ENCODE measurements around the gene NIT1. TPM values are rescaled to one million over a fixed set of nuclear protein-coding genes. Genes with fewer than 3 reads are reported as not detected.

NIT1 gene
- polyA plus RNA-seq, result 80.6 TPM
- long read RNA-seq, donor 1, transcript NIT1-203 (7 exons, 1,362 nt), result major isoform, 9 of 11 reads
- long read RNA-seq, donor 1, partial matches to known transcripts, result 0 of 11 reads
- long read RNA-seq, donor 1, other reads (novel, unspliced or antisense), result 0 of 11 reads
- long read RNA-seq, donor 2, transcript NIT1-203 (7 exons, 1,362 nt), result major isoform, 16 of 61 reads
- long read RNA-seq, donor 2, transcript NIT1-216 (6 exons, 1,351 nt), result minor isoform, 9 of 61 reads
- long read RNA-seq, donor 2, partial matches to known transcripts, result 33 of 61 reads
- long read RNA-seq, donor 2, other reads (novel, unspliced or antisense), result 0 of 61 reads
- long read RNA-seq, donor 3, result 0 reads
- long read RNA-seq, donor 4, partial matches to known transcripts, result 0 of 5 reads
- long read RNA-seq, donor 4, other reads (novel, unspliced or antisense), result 0 of 5 reads
- long read RNA-seq, donor 5, transcript NIT1-203 (7 exons, 1,362 nt), result major isoform, 5 of 11 reads
- long read RNA-seq, donor 5, partial matches to known transcripts, result 0 of 11 reads
- long read RNA-seq, donor 5, other reads (novel, unspliced or antisense), result 0 of 11 reads
- long read RNA-seq, donor 6, transcript NIT1-216 (6 exons, 1,351 nt), result minor isoform, 8 of 49 reads
- long read RNA-seq, donor 6, transcript NIT1-203 (7 exons, 1,362 nt), result major isoform, 14 of 49 reads
- long read RNA-seq, donor 6, partial matches to known transcripts, result 24 of 49 reads
- long read RNA-seq, donor 6, other reads (novel, unspliced or antisense), result 0 of 49 reads
- long read RNA-seq, donor 7, transcript NIT1-203 (7 exons, 1,362 nt), result major isoform, 5 of 8 reads
- long read RNA-seq, donor 7, partial matches to known transcripts, result 0 of 8 reads
- long read RNA-seq, donor 7, other reads (novel, unspliced or antisense), result 0 of 8 reads
- long read RNA-seq, donor 8, transcript NIT1-216 (6 exons, 1,351 nt), result minor isoform, 7 of 37 reads
- long read RNA-seq, donor 8, transcript NIT1-203 (7 exons, 1,362 nt), result major isoform, 20 of 37 reads
- long read RNA-seq, donor 8, partial matches to known transcripts, result 6 of 37 reads
- long read RNA-seq, donor 8, other reads (novel, unspliced or antisense), result 0 of 37 reads
- long read RNA-seq, donor 9, transcript NIT1-203 (7 exons, 1,362 nt), result major isoform, 11 of 19 reads
- long read RNA-seq, donor 9, transcript NIT1-216 (6 exons, 1,351 nt), result minor isoform, 6 of 19 reads
- long read RNA-seq, donor 9, partial matches to known transcripts, result 0 of 19 reads
- long read RNA-seq, donor 9, other reads (novel, unspliced or antisense), result 0 of 19 reads
- long read RNA-seq, donor 10, transcript NIT1-203 (7 exons, 1,362 nt), result major isoform, 15 of 38 reads
- long read RNA-seq, donor 10, partial matches to known transcripts, result 19 of 38 reads
- long read RNA-seq, donor 10, other reads (novel, unspliced or antisense), result 0 of 38 reads
- long read RNA-seq, donor 11, transcript NIT1-203 (7 exons, 1,362 nt), result major isoform, 8 of 21 reads
- long read RNA-seq, donor 11, partial matches to known transcripts, result 0 of 21 reads
- long read RNA-seq, donor 11, other reads (novel, unspliced or antisense), result 7 of 21 reads

GRCh38 chr1:161117759-161118581, at the start of gene NIT1, which contains the start of gene PFDN2:
NIT1 (plus strand) TSS chr1:161118105; CDS start chr1:161118177, 72 bp downstream.
PFDN2 (minus strand) TSS chr1:161118037; CDS start chr1:161118026, 11 bp downstream.
- peaks cover 35% of the 10 kb centered on the region for H3K36me3 ChIP-seq (ENCODE audit: control insufficient read depth, insufficient read depth, low read length)
- H3K9me3 ChIP-seq (ENCODE audit: control insufficient read depth, low read depth, low read length), result no peaks in the 10 kb centered on the region
- H3K27me3 ChIP-seq (ENCODE audit: control insufficient read depth, insufficient read depth, low read length), result no peaks in the 10 kb centered on the region
- DNase-seq, result peak; percentile 91 to 95
- H3K27ac ChIP-seq (ENCODE audit: low read length), result peak within 1 kb of the TSS; percentile 98
- peaks cover 35% of the 10 kb centered on the region for H3K4me1 ChIP-seq (ENCODE audit: control insufficient read depth, insufficient read depth, low read length)
- no CpG with 5 or more reads among the region's 58 CpGs for WGBS (ENCODE audit: insufficient coverage, low lambda C conversion rate)
- peak within 1 kb of the TSS; percentile 93 for H3K4me3 ChIP-seq (ENCODE audit: low read length)

GRCh38 chr1:161068306-161069234, 49.3 kb upstream of the NIT1 start:
- peak overlapping the region; percentile 23 for H3K4me3 ChIP-seq (ENCODE audit: low read length)
- H3K36me3 ChIP-seq (ENCODE audit: control insufficient read depth, insufficient read depth, low read length), result no peaks in the 10 kb centered on the region
- no peak overlapping the region for H3K27ac ChIP-seq (ENCODE audit: low read length)
- DNase-seq, result no peak
- 72% methylated on average over 3 of the region's 10 CpGs for WGBS (ENCODE audit: insufficient coverage, low lambda C conversion rate)
- no peaks in the 10 kb centered on the region for H3K9me3 ChIP-seq (ENCODE audit: control insufficient read depth, low read depth, low read length)
- H3K27me3 ChIP-seq (ENCODE audit: control insufficient read depth, insufficient read depth, low read length), result peaks cover 3% of the 10 kb centered on the region
- H3K4me1 ChIP-seq (ENCODE audit: control insufficient read depth, insufficient read depth, low read length), result no peaks in the 10 kb centered on the region

GRCh38 chr1:161069241-161069640, 48.7 kb upstream of the NIT1 start:
- peak in 1 of 2 donors; percentile 1 for DNase-seq
- H3K4me1 ChIP-seq (ENCODE audit: control insufficient read depth, insufficient read depth, low read length), result no peaks in the 10 kb centered on the region
- 67% methylated on average over 1 of the region's 9 CpGs for WGBS (ENCODE audit: insufficient coverage, low lambda C conversion rate)
- H3K9me3 ChIP-seq (ENCODE audit: control insufficient read depth, low read depth, low read length), result no peaks in the 10 kb centered on the region
- H3K36me3 ChIP-seq (ENCODE audit: control insufficient read depth, insufficient read depth, low read length), result no peaks in the 10 kb centered on the region
- no peak overlapping the region for H3K27ac ChIP-seq (ENCODE audit: low read length)
- H3K4me3 ChIP-seq (ENCODE audit: low read length), result peak overlapping the region; percentile 23
- no peaks in the 10 kb centered on the region for H3K27me3 ChIP-seq (ENCODE audit: control insufficient read depth, insufficient read depth, low read length)

GRCh38 chr1:161069731-161070270, 48.1 kb upstream of the NIT1 start, which contains the start of gene ARHGAP30:
ARHGAP30 (minus strand) TSS chr1:161069891; CDS start chr1:161069624, 267 bp downstream.
- Histone ChIP-seq H3K27ac (ENCODE audit: low read length) (no peak within 1 kb of the TSS), H3K4me1 (ENCODE audit: control insufficient read depth, insufficient read depth, low read length) (no peaks in the 10 kb centered on the region), H3K27me3 (ENCODE audit: control insufficient read depth, insufficient read depth, low read length) (no peaks in the 10 kb centered on the region), H3K9me3 (ENCODE audit: control insufficient read depth, low read depth, low read length) (no peaks in the 10 kb centered on the region), H3K36me3 (ENCODE audit: control insufficient read depth, insufficient read depth, low read length) (no peaks in the 10 kb centered on the region), H3K4me3 (ENCODE audit: low read length) (peak within 1 kb of the TSS; percentile 23)
- WGBS (ENCODE audit: insufficient coverage, low lambda C conversion rate), result no CpG with 5 or more reads among the region's 9 CpGs
- DNase-seq, result peak in 1 of 2 donors; percentile 28

- Histone ChIP-seq H3K27ac (ENCODE audit: low read length) (no peak overlapping the region), H3K36me3 (ENCODE audit: control insufficient read depth, insufficient read depth, low read length) (no peaks in the 10 kb centered on the region), H3K9me3 (ENCODE audit: control insufficient read depth, low read depth, low read length) (no peaks in the 10 kb centered on the region), H3K4me3 (ENCODE audit: low read length) (no peak overlapping the region), H3K27me3 (ENCODE audit: control insufficient read depth, insufficient read depth, low read length) (no peaks in the 10 kb centered on the region), H3K4me1 (ENCODE audit: control insufficient read depth, insufficient read depth, low read length) (no peaks in the 10 kb centered on the region)
- DNase-seq, result no peak
- WGBS (ENCODE audit: insufficient coverage, low lambda C conversion rate), result no CpG with 5 or more reads among the region's 4 CpGs
These were observed 47.1 kb upstream of the NIT1 start for GRCh38 chr1:161070761-161071160.

GRCh38 chr1:161071886-161072371, 46.0 kb upstream of the NIT1 start:
- peak in 1 of 2 donors; percentile 33 for DNase-seq
- Histone ChIP-seq H3K9me3 (ENCODE audit: control insufficient read depth, low read depth, low read length) (no peaks in the 10 kb centered on the region), H3K4me3 (ENCODE audit: low read length) (no peak overlapping the region), H3K27ac (ENCODE audit: low read length) (no peak overlapping the region), H3K4me1 (ENCODE audit: control insufficient read depth, insufficient read depth, low read length) (no peaks in the 10 kb centered on the region), H3K36me3 (ENCODE audit: control insufficient read depth, insufficient read depth, low read length) (no peaks in the 10 kb centered on the region), H3K27me3 (ENCODE audit: control insufficient read depth, insufficient read depth, low read length) (no peaks in the 10 kb centered on the region)
- WGBS (ENCODE audit: insufficient coverage, low lambda C conversion rate), result no CpG with 5 or more reads among the region's 9 CpGs

GRCh38 chr1:161072751-161073449, 45.0 kb upstream of the NIT1 start:
- no peaks in the 10 kb centered on the region for H3K9me3 ChIP-seq (ENCODE audit: control insufficient read depth, low read depth, low read length)
- no peak overlapping the region for H3K4me3 ChIP-seq (ENCODE audit: low read length)
- no CpG with 5 or more reads among the region's 19 CpGs for WGBS (ENCODE audit: insufficient coverage, low lambda C conversion rate)
- no peaks in the 10 kb centered on the region for H3K27me3 ChIP-seq (ENCODE audit: control insufficient read depth, insufficient read depth, low read length)
- no peaks in the 10 kb centered on the region for H3K4me1 ChIP-seq (ENCODE audit: control insufficient read depth, insufficient read depth, low read length)
- H3K36me3 ChIP-seq (ENCODE audit: control insufficient read depth, insufficient read depth, low read length), result no peaks in the 10 kb centered on the region
- DNase-seq, result no peak
- no peak overlapping the region for H3K27ac ChIP-seq (ENCODE audit: low read length)
